Thoracic aorta (tissue), 2 donors: ENCODE measurements around the gene ATG2A. TPM values are rescaled to one million over a fixed set of nuclear protein-coding genes. Genes with fewer than 3 reads are reported as not detected.
"Not testable (repeated sequence)": the region's sequence is repeated elsewhere in the genome, so short reads cannot be mapped to it uniquely, and the experiment has no call there.

Experiments
- ATAC-seq: fragments of 150-250 bp; one replicate; pipeline ENCODE4 v1.8.0; 2017; ENCODE audit warnings: low read depth; ENCODE audit not compliant: insufficient number of reproducible peaks, low FRiP score
- DNase-seq: peaks from one replicate; pipeline ENCODE4 v3.0.0-alpha.2; 2020; ENCODE audit warnings: low spot score
- H3K27ac ChIP-seq, 2 donors: fragments of 200-600 bp; sonication (generic); 1 replicate in 1 of 2; 2 replicates in 1 of 2; pipeline ENCODE4 v1.5.1; 2016; ENCODE audit warnings: mild to moderate bottlenecking in 2 of 2, moderate library complexity in 2 of 2
- H3K27me3 ChIP-seq: fragments of 200-600 bp; sonication (generic); replicated peaks from 2 replicates; pipeline ENCODE4 v1.6.0; 2016; ENCODE audit warnings: mild to moderate bottlenecking; ENCODE audit not compliant: insufficient read depth
- H3K36me3 ChIP-seq: fragments of 200-600 bp; sonication (generic); one replicate; pipeline ENCODE4 v1.5.1; 2016
- H3K4me1 ChIP-seq, 2 donors: fragments of 200-600 bp; sonication (generic); 1 replicate in 1 of 2; 2 replicates in 1 of 2; pipeline versions ENCODE4 v1.5.1 to v1.6.0; 2016; ENCODE audit warnings: low read depth in 2 of 2, mild to moderate bottlenecking in 1 of 2; ENCODE audit not compliant: control insufficient read depth in 1 of 2
- H3K4me3 ChIP-seq: fragments of 200-600 bp; sonication (generic); 2 replicates; pipeline ENCODE4 v1.5.1; 2016; ENCODE audit warnings: mild to moderate bottlenecking
- H3K9me3 ChIP-seq: fragments of 200-600 bp; sonication (generic); 2 replicates; pipeline ENCODE4 v1.5.1; 2016
- CTCF ChIP-seq: fragments of 200-600 bp; sonication (generic); IDR thresholded peaks from one replicate; pipeline ENCODE4 v1.5.1; 2019; ENCODE audit warnings: antibody characterized with exemption
- total RNA-seq, 2 donors: library from RNA; depleted of rRNA; stranded (reverse); fragments of >200 nt; gene quantifications; one replicate each; pipeline versions ENCODE4 v1.1.0 to v1.2.3, GENCODE V29; 2016

Gene ATG2A
- total RNA-seq, 2 donors from 2014 or later: 18.5 to 35.2 TPM

- Histone ChIP-seq H3K4me1 (peaks cover 16 to 43% of the 10 kb centered on the region in 2 donors), H3K36me3 (no peaks in the 10 kb centered on the region), H3K27ac (no peak overlapping the region), H3K4me3 (no peak overlapping the region), H3K27me3 (no peaks in the 10 kb centered on the region), H3K9me3 (no peaks in the 10 kb centered on the region)
- DNase-seq (peak; percentile 63), ATAC-seq (peak; percentile 69)
- TF ChIP-seq CTCF: peak; percentile 99
These were observed 69.9 kb downstream of the ATG2A start for GRCh38 chr11:64846998-64847666.

DNA sequence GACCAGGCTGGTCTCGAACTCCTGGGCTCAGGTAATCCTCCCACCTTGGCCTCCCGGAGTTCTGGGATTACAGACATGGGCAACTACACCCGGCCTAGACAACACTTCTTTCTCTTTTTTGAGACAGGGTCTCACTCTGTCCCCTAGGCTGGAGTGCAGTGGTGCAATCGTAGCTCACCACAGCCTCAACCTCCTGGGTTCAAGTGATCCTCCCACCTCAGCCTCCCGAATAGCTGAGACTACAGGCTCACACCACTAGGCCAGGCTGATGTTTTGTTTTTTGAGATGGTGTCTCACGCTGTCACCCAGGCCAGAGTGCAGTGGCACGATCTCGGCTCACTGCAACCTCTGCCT, 71.3 kb downstream of the ATG2A start:
- not testable (repeated sequence) for H3K36me3 ChIP-seq, H3K4me3 ChIP-seq, ATAC-seq, H3K27ac ChIP-seq, H3K27me3 ChIP-seq, H3K9me3 ChIP-seq, DNase-seq
- H3K4me1 ChIP-seq: peaks cover 16 to 39% of the 10 kb centered on the region in 2 donors

- no peak for ATAC-seq
- H3K27me3 ChIP-seq: no peaks in the 10 kb centered on the region
- H3K4me3 ChIP-seq: peak overlapping the region; percentile 70
- H3K9me3 ChIP-seq: no peaks in the 10 kb centered on the region
- peaks cover 14 to 37% of the 10 kb centered on the region in 2 donors for H3K4me1 ChIP-seq
- no peak overlapping the region for H3K27ac ChIP-seq
- no peaks in the 10 kb centered on the region for H3K36me3 ChIP-seq
- no peak for TF ChIP-seq CTCF
- DNase-seq: no peak
These were observed 71.8 kb downstream of the ATG2A start for GRCh38 chr11:64845129-64845775.

Other genes with a start within 250 kb of the ATG2A start
- gene NRXN2, start 194.0 kb downstream of the ATG2A start, total RNA-seq: 10 to 100 TPM; 40.3 to 41.3 TPM
- 10 to 100 TPM; 78.4 to 89.1 TPM for gene RASGRP2, start 173.1 kb downstream of the ATG2A start, total RNA-seq
- 10 to 100 TPM; 12.2 to 13.4 TPM for gene PYGM, start 157.2 kb downstream of the ATG2A start, total RNA-seq
- gene SF1, start 138.7 kb downstream of the ATG2A start, total RNA-seq: 100 to 1,000 TPM; 250 to 512 TPM
- 10 to 100 TPM; 23.3 to 39.1 TPM for gene MAP4K2, start 114.0 kb downstream of the ATG2A start, total RNA-seq
- gene MEN1, start 106.7 kb downstream of the ATG2A start, total RNA-seq: 10 to 100 TPM; 11.6 to 16.0 TPM
- 1 to 10 TPM in 1 of 2 donors, under 1 TPM in 1; 0.68 to 1.2 TPM for gene CDC42BPG, start 72.6 kb downstream of the ATG2A start, total RNA-seq
- 100 to 1,000 TPM in 1 of 2 donors, 10 to 100 TPM in 1; 67.4 to 140 TPM for gene EHD1, start 38.6 kb downstream of the ATG2A start, total RNA-seq
- 10 to 100 TPM; 21.0 to 38.2 TPM for gene PPP2R5B, start 7.5 kb upstream of the ATG2A start, total RNA-seq
- gene GPHA2, start 18.7 kb upstream of the ATG2A start, total RNA-seq: not detected
- gene MAJIN, start 54.9 kb upstream of the ATG2A start, total RNA-seq: not detected
- gene BATF2, start 79.8 kb upstream of the ATG2A start, total RNA-seq: 1 to 10 TPM in 1 of 2 donors, under 1 TPM in 1; 0.92 to 2.6 TPM
- 100 to 1,000 TPM in 1 of 2 donors, 10 to 100 TPM in 1; 85.5 to 197 TPM for gene ARL2, start 97.0 kb upstream of the ATG2A start, total RNA-seq
- gene SNX15, start 110.2 kb upstream of the ATG2A start, total RNA-seq: 10 to 100 TPM; 20.7 to 22.7 TPM
- 10 to 100 TPM in 1 of 2 donors, 1 to 10 TPM in 1; 4.7 to 18.0 TPM for gene SAC3D1, start 124.0 kb upstream of the ATG2A start, total RNA-seq
- 10 to 100 TPM; 25.8 to 47.1 TPM for gene NAALADL1, start 141.3 kb upstream of the ATG2A start, total RNA-seq
- 1 to 10 TPM in 1 of 2 donors, under 1 TPM in 1; 0.54 to 5.3 TPM for gene CDCA5, start 166.8 kb upstream of the ATG2A start, total RNA-seq
- gene ZFPL1, start 167.0 kb upstream of the ATG2A start, total RNA-seq: 10 to 100 TPM; 36.0 to 51.2 TPM
- gene VPS51, start 179.0 kb upstream of the ATG2A start, total RNA-seq: 100 to 1,000 TPM; 333 to 498 TPM
- 10 to 100 TPM in 1 of 2 donors, 1 to 10 TPM in 1; 2.5 to 49.0 TPM for gene TM7SF2, start 194.7 kb upstream of the ATG2A start, total RNA-seq
- 10 to 100 TPM; 10.0 to 13.8 TPM for gene ZNHIT2, start 200.5 kb upstream of the ATG2A start, total RNA-seq
- 100 to 1,000 TPM; 365 to 553 TPM for gene FAU, start 204.9 kb upstream of the ATG2A start, total RNA-seq
- 10 to 100 TPM; 44.6 to 61.1 TPM for gene MRPL49, start 205.1 kb upstream of the ATG2A start, total RNA-seq
- 10 to 100 TPM; 73.1 to 78.0 TPM for gene SYVN1, start 217.3 kb upstream of the ATG2A start, total RNA-seq